OCI-M1 (cell line): ENCODE results near the gene IL1R2.
"Not testable (repeated sequence)": the region's sequence is repeated elsewhere in the genome, so short reads cannot be mapped to it uniquely, and the experiment has no call there.

Experiments
- DNase-seq: peaks from one replicate; lab custom pipeline; 2025; lab: John Stamatoyannopoulos, UW

IL1R2 gene

DNA sequence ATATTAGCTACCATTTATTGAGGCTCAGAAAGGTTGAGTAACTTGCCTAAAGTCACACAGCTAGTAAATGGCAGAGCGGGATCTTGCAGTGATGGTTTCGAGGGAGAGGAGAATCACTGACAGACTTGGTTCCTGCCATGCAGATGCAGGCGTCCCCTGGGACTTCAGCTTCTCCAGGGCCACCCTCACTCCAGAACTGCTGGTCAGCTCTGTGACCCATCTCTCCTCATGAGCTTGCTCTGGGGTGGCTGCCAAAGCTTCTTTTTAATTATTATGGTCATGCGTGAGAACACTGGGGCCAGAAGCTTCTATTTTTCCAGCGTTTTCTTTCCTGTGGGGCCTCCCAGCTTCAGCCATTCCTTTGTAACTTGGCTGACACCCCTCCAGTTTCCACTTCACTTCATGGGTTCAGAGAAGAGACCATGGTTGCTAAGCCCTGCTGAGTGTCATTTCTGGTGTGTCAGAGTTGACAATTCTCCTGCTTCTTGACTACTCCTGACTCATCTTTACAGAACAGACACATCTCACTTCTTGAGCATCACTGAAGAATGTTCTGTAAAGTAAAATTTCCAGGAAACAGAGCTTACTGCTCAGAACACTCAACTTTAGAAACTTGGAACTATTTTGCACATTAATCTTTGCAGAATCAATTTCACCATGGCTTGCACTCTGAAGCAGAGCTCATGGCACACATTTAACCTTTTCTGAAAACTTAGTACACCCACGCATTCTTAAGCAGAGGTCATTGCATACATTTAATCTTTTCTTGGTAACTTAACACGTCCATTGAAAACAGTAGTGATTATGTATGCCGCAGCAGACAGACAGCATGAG is 70.4 kb downstream of the IL1R2 start:
- no peak for DNase-seq

- no peak for DNase-seq
These were observed 71.0 kb downstream of the IL1R2 start for GRCh38 chr2:102062802-102063201.

GRCh38 chr2:102063487-102063911 is 71.7 kb downstream of the IL1R2 start:
- peak; percentile 62 for DNase-seq

GRCh38 chr2:102063941-102064678 is 72.3 kb downstream of the IL1R2 start:
- peak; percentile 90 for DNase-seq

DNA sequence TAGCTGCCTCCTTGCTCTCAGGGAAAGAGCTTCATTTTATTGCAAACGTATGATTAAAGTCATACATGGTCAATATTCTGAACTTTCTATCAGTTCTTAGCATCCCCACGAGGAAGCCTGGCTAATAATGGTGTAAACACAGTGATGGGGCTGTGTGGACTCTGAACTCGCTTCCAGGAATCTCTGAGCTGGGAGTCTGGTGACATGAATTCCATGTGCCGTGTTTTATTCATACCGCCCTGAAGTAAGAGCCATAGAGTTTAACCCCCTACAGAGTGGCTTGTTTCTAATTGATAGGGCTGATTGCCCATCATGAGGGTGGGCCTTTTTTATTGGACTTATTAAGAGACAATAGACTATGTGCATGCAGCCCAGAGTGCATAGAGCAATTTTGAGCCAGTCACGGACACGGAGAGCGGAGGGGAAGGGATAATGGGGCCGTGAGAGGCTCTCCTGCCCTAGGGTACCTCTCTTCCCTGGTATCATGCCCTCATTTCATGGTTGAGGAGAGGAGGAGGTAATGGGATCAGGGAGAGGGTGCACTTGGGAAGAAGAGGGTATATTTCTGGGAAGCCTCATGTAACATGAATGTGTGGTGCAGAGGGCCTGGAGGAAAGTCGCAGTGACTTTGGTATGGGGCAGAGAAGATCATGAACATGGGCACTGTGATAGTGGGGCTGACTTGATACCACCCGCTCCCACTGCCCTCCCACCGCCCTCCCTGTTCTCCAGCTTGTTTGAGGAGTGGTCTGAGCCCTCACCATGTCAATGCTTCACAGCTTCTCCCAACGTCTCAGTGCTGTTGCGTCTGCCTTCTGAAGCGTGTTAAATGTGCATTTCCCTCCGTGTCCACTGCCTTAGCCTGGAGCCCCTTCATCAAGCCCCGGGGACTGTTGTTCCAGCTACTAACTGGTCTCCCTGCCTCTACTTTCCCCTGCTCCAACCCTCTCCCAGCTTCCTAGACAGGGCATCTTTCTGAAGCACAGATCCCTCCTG is 73.2 kb downstream of the IL1R2 start:
- peak; percentile 48 for DNase-seq

DNA sequence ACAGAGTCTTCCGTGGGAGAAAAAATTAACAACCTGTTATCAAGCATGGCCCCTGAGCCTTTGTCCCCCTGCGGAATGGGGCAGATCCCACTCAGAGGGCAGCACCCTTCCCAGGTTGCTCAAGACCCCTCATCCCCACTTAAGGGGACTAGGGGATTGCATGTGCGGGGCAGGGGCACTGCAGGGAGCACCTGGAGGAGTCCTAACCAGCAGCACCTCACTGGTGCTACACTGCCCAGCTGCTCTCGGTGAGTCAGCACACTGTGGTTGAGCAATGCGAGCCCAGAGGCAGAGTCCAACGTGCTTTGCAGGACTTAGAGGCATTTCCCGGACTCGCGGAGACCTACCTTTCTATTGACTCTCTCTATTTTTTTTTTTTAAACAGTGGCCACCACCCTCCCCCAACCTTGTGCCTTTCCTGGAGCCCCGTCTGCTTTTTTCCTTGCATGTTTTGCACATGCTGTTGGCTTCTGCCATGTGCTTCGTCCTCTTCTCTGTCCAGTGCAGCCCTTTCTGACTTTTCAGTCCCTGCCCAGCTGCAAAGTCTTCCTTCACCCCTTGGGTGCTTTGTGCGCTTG is 74.0 kb downstream of the IL1R2 start:
- no peak for DNase-seq

- no peak for DNase-seq
These were observed 74.8 kb downstream of the IL1R2 start for GRCh38 chr2:102066554-102066953.

- not testable (repeated sequence) for DNase-seq
These were observed 76.4 kb downstream of the IL1R2 start for GRCh38 chr2:102068126-102068525.

DNA sequence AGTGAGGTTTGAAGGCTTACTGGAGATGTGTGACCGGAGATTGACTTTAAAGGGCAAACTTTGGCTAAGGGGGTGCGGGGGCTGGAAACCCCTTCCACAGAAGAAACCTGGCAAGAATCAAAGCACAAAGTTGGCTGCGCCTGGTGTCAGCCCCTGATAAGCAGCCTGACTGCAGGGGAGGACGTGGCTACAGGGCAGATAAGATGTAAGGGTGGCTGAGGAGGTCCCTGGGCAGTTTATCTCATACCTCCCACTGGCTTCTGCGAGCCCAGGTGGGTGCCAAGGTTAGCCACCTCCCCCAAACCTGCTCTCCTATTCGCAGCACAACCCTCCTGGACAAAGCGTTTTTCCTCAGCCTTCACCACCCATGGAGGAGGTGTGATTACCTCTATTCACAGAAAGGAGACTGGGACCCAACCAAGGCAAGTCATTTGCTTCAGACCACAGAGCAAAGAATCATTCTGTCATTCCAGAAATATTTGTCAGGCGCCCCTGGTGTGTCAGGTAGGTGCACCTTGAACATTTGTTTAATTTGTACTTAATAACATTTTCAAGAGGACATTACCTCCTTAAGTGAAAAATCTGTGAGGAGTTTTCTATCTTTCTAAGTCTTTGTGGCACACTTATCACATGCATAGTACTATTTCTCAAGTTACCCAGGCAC is 77.7 kb downstream of the IL1R2 start:
- DNase-seq, result peak; percentile 87

DNA sequence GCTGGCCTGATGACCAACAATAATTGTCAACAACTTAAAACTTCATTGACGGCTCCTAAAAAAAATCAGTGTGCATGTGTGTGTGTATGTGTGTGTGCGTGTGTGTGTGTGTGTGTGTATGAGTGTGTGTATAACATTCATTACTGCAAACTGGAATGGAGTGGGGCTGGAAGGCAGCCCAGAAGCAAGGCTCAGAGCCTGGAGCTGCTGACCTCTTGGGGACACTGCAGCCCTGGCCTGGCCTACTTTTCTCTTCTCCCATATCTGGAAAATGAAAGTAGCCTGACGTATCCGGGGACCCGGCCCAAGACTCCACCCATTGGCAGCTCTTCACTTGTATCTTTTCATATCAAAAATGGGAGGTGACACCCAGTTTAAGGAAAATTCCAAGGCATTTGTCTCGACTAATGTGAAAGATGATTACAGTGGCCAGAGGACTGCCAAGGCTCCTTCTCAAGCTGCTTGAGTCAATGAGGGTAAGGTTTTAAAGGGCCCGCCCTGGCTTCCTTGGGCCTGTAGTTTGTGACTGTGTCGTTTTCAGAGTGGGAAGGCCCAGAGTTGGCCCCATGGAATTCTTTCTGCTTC is 78.4 kb downstream of the IL1R2 start:
- DNase-seq, result peak; percentile 85

DNA sequence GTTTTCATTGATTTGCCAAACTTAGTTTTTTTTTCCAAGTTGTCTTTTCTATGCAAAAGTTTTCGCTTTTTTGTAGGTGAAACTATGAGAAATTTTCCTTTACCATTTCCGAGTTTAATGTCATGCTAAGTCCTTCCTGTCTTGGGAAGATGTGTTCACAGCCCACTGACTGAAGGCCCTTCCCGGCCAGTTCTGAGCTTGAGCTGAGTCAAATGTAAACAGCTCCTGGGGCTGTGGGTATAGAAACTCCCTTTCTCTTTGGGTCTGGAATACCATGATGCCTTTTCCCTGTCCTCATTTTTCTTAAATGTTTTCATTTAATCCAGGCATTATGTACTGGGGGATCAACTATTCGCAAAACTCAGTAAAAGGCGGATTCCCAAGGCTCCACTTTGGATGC is 81.0 kb downstream of the IL1R2 start:
- DNase-seq, result no peak

DNA sequence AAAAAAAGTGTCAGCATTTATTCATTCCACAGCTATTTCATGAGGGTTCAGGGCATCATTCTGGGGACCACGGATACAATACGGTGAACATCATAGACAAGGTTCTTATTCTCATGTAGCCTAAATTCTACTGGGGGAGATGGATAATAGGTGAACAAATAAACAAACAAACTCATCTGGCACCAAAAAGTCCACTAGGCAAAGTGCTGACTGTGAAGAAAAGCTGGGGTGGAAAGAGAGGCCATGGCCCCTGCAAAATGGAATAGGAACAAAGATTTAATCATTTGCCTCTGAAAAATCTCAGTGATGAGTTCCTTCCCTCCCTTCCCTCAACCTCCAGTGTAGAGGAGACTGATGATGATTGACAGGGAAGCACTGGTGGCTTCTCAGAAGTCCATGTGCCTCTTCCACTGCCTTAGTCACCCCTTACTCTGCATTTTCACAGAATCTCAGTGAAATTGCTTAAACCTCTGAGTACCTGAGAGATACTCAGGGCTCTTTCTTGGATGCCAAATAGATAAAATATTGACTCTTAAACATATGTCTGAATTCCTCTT is 81.5 kb downstream of the IL1R2 start:
- DNase-seq, result no peak

DNA sequence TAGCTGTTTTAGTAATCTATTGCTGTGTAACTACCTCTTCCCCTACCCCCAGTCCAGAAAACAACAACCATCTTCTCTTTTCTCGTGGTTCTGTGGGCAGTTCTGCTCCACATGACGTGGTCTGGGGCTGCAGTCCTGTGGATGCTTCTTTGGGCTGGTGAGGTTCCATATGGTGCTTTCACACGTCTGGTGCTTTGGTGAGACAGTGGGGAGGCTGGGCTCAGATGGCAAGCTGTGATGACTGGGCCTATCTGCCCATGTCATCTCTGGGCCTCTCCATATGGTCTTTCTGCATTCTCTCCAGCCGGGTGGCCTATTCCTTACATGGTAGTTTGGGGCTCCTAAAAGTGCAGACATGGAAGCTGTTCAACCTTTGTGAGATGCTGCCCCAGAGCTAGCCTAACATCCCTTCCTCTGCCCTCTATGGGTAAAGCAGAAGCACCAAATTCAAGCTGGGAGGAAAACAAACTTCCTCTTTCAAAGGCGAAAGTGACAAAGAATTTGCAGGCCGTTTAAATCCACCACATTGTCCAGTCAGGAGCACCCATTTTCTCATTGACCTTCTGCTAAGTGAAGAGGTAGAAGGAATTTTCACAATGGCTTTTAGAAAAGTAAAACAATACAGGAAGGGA is 82.5 kb downstream of the IL1R2 start:
- peak; percentile 82 for DNase-seq

DNA sequence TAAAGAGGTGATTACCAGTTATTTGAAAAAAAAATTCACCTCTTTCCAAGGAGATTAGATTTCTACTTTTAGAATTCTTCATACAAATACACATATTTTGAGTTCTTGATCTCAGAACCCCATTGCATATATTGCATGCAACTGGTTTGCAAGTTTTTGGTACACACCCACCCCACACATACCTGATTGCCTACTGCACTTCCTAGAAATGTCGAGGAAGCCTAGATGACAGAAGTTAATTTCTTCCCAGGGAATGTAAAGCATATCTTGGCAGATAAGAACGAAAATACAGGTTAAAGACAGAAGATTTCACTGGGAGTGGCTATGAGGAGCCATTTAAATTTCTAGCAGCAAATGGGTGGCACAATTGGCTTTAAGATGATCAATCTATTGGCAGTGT is 83.7 kb downstream of the IL1R2 start:
- no peak for DNase-seq

- DNase-seq, result no peak
These were observed 84.8 kb downstream of the IL1R2 start for GRCh38 chr2:102076512-102076911.
